ENCODE measurements around the gene GLT8D2.

DNA sequence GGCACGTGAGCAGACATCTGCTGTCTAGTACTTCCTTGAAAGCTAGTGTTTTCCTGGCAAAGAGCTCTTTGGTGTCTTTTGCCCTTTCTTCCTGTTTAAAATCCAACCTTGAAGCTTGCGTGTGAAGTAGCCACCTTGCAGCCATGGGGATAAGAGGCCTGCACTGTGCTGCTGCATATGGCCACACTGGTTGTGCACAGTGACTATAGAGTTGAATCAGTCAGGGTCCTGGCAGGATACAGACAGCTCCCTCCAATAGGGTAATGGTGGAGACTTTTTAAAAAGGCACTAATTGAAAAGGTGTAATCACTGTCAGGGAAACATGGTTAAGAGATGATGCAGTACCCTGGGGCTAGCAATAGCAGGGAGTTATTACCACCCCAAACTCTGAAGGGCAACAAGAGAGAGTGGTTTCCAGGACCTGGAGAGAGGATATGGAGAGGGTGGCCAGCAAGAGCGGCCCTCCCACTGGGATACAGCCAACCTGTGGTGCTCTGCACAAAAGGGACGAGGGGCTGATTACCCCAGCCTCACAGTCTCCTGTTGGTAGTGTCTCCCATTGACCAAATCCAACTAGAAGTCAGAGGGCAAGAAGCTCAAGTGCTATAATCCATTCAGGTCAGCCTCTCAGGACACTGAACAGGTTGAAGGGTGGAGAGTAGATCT, 4.8 kb upstream of the GLT8D2 start:
- TF ChIP-seq RAD21 (IDR thresholded peaks at IDR 0.05; ENCODE audit: low read length) (no peak), EP300 (IDR thresholded peaks at IDR 0.05; ENCODE audit: borderline replicate concordance in 1 of 2, low read depth in 1 of 2, low read length in 1 of 2) (no peak)
